K562 (cell line): ENCODE results near the gene FRAT1. TPM values are rescaled to one million over a fixed set of nuclear protein-coding genes. Genes with fewer than 3 reads are reported as not detected.
"Not testable (repeated sequence)": the region's sequence is repeated elsewhere in the genome, so short reads cannot be mapped to it uniquely, and the experiment has no call there.

ENCODE experiments used
- ATAC-seq: fragments of 200-7000 bp; cut with Tn5 transposase; 3 replicates; pipeline ENCODE4 v1.9.1; 2020; ENCODE audit warnings: moderate library complexity
- BruUV-seq: library from RNA; stranded (reverse); fragments of 400-500 nt; replicated peaks from 2 replicates; lab custom pipeline; 2021; lab: Mats Ljungman, UMichigan
- CTCF ChIA-PET: fragments of 300-600 bp; formaldehyde crosslinking; extraction: SDS; loops from one replicate; lab custom pipeline; 2021; ENCODE audit warnings: low intra/inter-chr PET ratio; lab: Yijun Ruan, JAX
- POLR2A ChIA-PET: fragments of 300-600, 350-650 bp; sonication (Branson Sonifier 250); formaldehyde crosslinking; extraction: SDS; loops from one replicate; lab custom pipeline; 2021; ENCODE audit warnings: antibody characterized with exemption, inconsistent platforms; lab: Yijun Ruan, JAX
- DNase-seq, 4 experiments: peaks; one replicate each; pipeline versions ENCODE4 v3.0.0 to v3.0.0-alpha.2; 2011 to 2018; ENCODE audit warnings: low spot score in 3 of 4, mixed read lengths in 3 of 4; ENCODE audit errors: extremely low read depth in 1 of 4
- FAIRE-seq: peaks from 2 replicates; lab custom pipeline; 2011; peaks lifted over from hg19 to GRCh38; lab: Jason Lieb, UNC
- H2AFZ ChIP-seq: 2 replicates; pipeline ENCODE4 v1.6.0; 2011; ENCODE audit warnings: low read depth, low read length, control low read depth, inconsistent platforms
- H3K27ac ChIP-seq: fragments of 200-600 bp; 3 replicates; pipeline ENCODE4 v1.8.0; 2011; ENCODE audit warnings: low read depth, mild to moderate bottlenecking, control low read depth, inconsistent platforms, low read length, moderate library complexity, mixed read lengths; ENCODE audit errors: extremely low read depth
- H3K27me3 ChIP-seq, 2 experiments: fragments of 300-600 bp in 1 of 2; 2 replicates in 1 of 2; 3 replicates in 1 of 2; pipeline versions ENCODE4 v1.6.0 to v1.8.0; 2011; ENCODE audit warnings: inconsistent platforms in 2 of 2, low read length in 2 of 2, mild to moderate bottlenecking in 1 of 2, mixed read lengths in 1 of 2, moderate library complexity in 1 of 2; ENCODE audit not compliant: control insufficient read depth in 2 of 2, insufficient read depth in 2 of 2
- H3K36me3 ChIP-seq: fragments of 300-600 bp; 3 replicates; pipeline ENCODE4 v1.8.0; 2011; ENCODE audit warnings: mild to moderate bottlenecking, low read length, inconsistent platforms; ENCODE audit not compliant: control insufficient read depth, insufficient read depth
- H3K4me1 ChIP-seq, 2 experiments: fragments of 200-600 bp in 1 of 2; replicated peaks in 1 of 2; 2 replicates in 1 of 2; 3 replicates in 1 of 2; pipeline versions ENCODE4 v1.5.1 to v1.8.0; 2011; ENCODE audit warnings: inconsistent platforms in 2 of 2, low read length in 2 of 2, mild to moderate bottlenecking in 1 of 2, mixed read lengths in 1 of 2, moderate library complexity in 1 of 2; ENCODE audit not compliant: control insufficient read depth in 2 of 2, insufficient read depth in 2 of 2
- H3K4me2 ChIP-seq: 2 replicates; pipeline ENCODE4 v1.6.1; 2011; ENCODE audit warnings: low read length, control low read depth, inconsistent platforms, mixed read lengths; ENCODE audit not compliant: insufficient read depth
- H3K4me3 ChIP-seq: fragments of 200-600 bp; sonication (generic), shearing (Covaris generic); 2 replicates; pipeline ENCODE4 v1.5.1; 2016; ENCODE audit warnings: control low read depth, inconsistent platforms
- H3K79me2 ChIP-seq: fragments of 200-600 bp; 3 replicates; pipeline ENCODE4 v1.8.0; 2011; ENCODE audit warnings: low read length, inconsistent platforms; ENCODE audit not compliant: control insufficient read depth, insufficient read depth
- H3K9ac ChIP-seq, 2 experiments: 2 replicates each; pipeline versions ENCODE4 v1.6.0 to v1.6.1; 2011; ENCODE audit warnings: low read depth in 2 of 2, low read length in 2 of 2, control low read depth in 1 of 2, inconsistent platforms in 1 of 2, mild to moderate bottlenecking in 1 of 2, mixed read lengths in 1 of 2; ENCODE audit not compliant: insufficient read depth in 1 of 2
- H3K9me1 ChIP-seq: one replicate; pipeline ENCODE4 v1.6.0; 2011; ENCODE audit warnings: inconsistent platforms, mild to moderate bottlenecking, low read length, moderate library complexity; ENCODE audit not compliant: control insufficient read depth, insufficient read depth
- H3K9me3 ChIP-seq: replicated peaks from 2 replicates; pipeline ENCODE4 v1.5.1; 2011; ENCODE audit warnings: low read depth, low read length, inconsistent platforms; ENCODE audit not compliant: control insufficient read depth, insufficient read depth
- H4K20me1 ChIP-seq: replicated peaks from 2 replicates; pipeline ENCODE4 v1.6.1; 2011; ENCODE audit warnings: low read length, inconsistent platforms, mixed read lengths; ENCODE audit not compliant: control insufficient read depth, insufficient read depth
- WGBS: fragments of 100-300 bp; shearing (Covaris generic); methylation state at CpG from one replicate; pipeline ENCODE4 v1.1.6; 2016; ENCODE audit warnings: low coverage, mixed read lengths; ENCODE audit not compliant: insufficient coverage; ENCODE audit errors: missing lambda C conversion rate; 5-methylcytosine and 5-hydroxymethylcytosine counted together
- in situ Hi-C: fragments of 300-500 bp; cut with MboI; formaldehyde crosslinking; loops from 4 replicates; pipeline ENCODE4 v1.15.0; 2018; ENCODE audit warnings: inconsistent platforms, mixed read lengths
- intact Hi-C: fragments of 100-400 bp; cut with micrococcal nuclease; formaldehyde crosslinking; loops from 2 replicates; pipeline ENCODE4 v1.14.2; 2022
- polyA plus RNA-seq, 8 experiments: library from polyadenylated mRNA; depleted of rRNA in 4 of 8; stranded (reverse) in 5 of 8; unstranded in 3 of 8; fragments of >200 nt; fragmentation: Nextera tagmentation in 2 of 8; fragmentation: Illumina TruSeq in 1 of 8; extraction: Ambion mirVana in 2 of 8; extraction: Trizol in 1 of 8; gene quantifications; 2 replicates each; pipeline versions ENCODE4 v1.2.1 to v1.2.3, GENCODE V29; 2011 to 2014; ENCODE audit warnings: inconsistent platforms in 1 of 8, missing spikeins in 1 of 8
- total RNA-seq, 7 experiments: library from RNA; depleted of rRNA in 6 of 7; stranded (reverse); fragments of >200 nt in 6 of 7; fragmentation: Illumina TruSeq in 2 of 7; extraction: Trizol in 2 of 7; gene quantifications; 2 replicates each; pipeline versions ENCODE4 v1.2.1 to v1.2.3, GENCODE V29; 2011 to 2021; ENCODE audit warnings: low replicate concordance in 1 of 7
- TF ChIP-seq, protein P1 (sequence below): sonication (generic); formaldehyde crosslinking; IDR thresholded peaks from 2 replicates; pipeline ENCODE4 v1.8.1; 2023; ENCODE audit warnings: mild to moderate bottlenecking, missing genetic modification reagents

Gene FRAT1
- total and polyA plus RNA-seq, 9 of the 15 experiments (the other 6 are each of a cell fraction or from before 2014, with no cell fraction given) = 0.11 to 4.6 (median 1.4) TPM

DNA sequence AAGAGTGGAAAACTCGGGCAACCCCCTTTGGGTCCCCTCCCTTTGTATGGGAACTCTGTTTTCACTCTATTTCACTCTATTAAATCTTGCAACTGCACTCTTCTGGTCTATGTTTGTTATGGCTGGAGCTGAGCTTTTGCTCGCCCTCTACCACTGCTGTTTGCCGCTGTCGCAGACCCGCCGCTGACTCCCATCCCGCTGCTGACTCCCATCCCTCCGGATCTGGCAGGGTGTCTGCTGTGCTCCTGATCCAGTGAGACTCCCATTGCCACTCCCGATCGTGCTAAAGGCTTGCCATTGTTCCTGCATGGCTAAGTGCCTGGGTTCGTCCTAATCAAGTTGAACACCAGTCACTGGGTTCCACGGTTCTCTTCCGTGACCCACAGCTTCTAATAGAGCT is 29.0 kb upstream of the FRAT1 start:
- POLR2A ChIA-PET = interaction anchor here (1.3 to 2.7 kb wide), 3 partner anchors 8 to 41 kb away, joined by 5 to 19 read pairs (median 6); no protein-coding TSS in a partner anchor
- Histone ChIP-seq H3K4me3 (peak overlapping the region; percentile 78; the same call in 1 of the 2 replicates), H3K9ac (peak overlapping the region in 1 of 2 experiments; percentile 86; a peak in 3 of 4 replicates), H3K4me2 (peak overlapping the region; percentile 49), H3K79me2 (peaks cover 53% of the 10 kb centered on the region), H3K36me3 (peaks cover 13% of the 10 kb centered on the region; the same call in 1 of the 3 replicates), H3K27ac (peak overlapping the region; percentile 54; the same call in 2 of the 3 replicates)
- H3K27me3 ChIP-seq, H3K9me3 ChIP-seq, H3K4me1 ChIP-seq, in situ Hi-C loops, H2AFZ ChIP-seq, FAIRE-seq, ATAC-seq, DNase-seq, H4K20me1 ChIP-seq, CTCF ChIA-PET, BruUV-seq, H3K9me1 ChIP-seq: not testable (repeated sequence)
- TF ChIP-seq, protein P1, sequence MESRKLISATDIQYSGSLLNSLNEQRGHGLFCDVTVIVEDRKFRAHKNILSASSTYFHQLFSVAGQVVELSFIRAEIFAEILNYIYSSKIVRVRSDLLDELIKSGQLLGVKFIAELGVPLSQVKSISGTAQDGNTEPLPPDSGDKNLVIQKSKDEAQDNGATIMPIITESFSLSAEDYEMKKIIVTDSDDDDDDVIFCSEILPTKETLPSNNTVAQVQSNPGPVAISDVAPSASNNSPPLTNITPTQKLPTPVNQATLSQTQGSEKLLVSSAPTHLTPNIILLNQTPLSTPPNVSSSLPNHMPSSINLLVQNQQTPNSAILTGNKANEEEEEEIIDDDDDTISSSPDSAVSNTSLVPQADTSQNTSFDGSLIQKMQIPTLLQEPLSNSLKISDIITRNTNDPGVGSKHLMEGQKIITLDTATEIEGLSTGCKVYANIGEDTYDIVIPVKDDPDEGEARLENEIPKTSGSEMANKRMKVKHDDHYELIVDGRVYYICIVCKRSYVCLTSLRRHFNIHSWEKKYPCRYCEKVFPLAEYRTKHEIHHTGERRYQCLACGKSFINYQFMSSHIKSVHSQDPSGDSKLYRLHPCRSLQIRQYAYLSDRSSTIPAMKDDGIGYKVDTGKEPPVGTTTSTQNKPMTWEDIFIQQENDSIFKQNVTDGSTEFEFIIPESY (CRISPR knock-in tag) = 0 out of 2 replicates have a peak, but pooled peaks have one; percentile 13
- 71% methylated on average over 11 of the region's 13 CpGs for WGBS
- intact Hi-C loops = loop anchor here (5.0 kb wide), 1 partner anchor 42 kb away; the partner anchor contains the start of gene FRAT2
